ENCODE data around the gene DTNA. TPM values are rescaled to one million over a fixed set of nuclear protein-coding genes. Genes with fewer than 3 reads are reported as not detected.

Gene DTNA
- total and polyA plus RNA-seq, 2 of the 8 experiments (the other 6 are each of a cell fraction or from before 2014, with no cell fraction given): 30.2 to 32.7 TPM

DNA sequence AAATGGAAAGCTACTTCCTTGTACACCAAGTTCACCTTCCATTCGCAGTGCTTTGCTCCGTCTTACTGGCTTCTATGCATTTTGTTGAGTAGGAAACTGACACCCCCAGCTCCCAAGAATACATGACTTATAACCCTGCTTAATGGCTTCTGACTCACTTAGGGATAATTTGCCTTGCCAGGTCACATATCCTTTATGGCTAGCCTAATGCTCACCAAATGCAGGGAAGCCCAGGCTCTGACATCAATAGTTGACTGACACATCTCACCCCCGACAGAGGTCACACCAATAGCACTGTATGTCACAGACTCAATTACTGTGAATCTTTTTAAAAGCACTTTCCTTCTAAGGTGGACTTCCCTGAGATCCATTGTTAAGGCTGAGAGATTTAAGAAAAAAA, 147.2 kb downstream of the DTNA start:
- Histone ChIP-seq H2AK5ac (ENCODE audit: low read depth, low read length) (no peak overlapping the region), H3K4me2 (ENCODE audit: insufficient read depth in 1 of 2, low read depth in 2 of 2, low read length in 2 of 2) (no peak overlapping the region), H3K9ac (replicated peaks in 1 of 4; ENCODE audit: extremely low read depth in 1 of 4, low read depth in 3 of 4, low read length in 3 of 4) (no peak overlapping the region), H2BK120ac (replicated peaks; ENCODE audit: low read depth, low read length) (no peak overlapping the region), H3K79me1 (ENCODE audit: low read depth, low read length) (no peaks in the 10 kb centered on the region), H3K9me3 (ENCODE audit: insufficient read depth in 2 of 2, low read depth in 1 of 2, low read length in 1 of 2) (no peaks in the 10 kb centered on the region), H3K4ac (replicated peaks; ENCODE audit: insufficient read length, low read depth, low read length) (no peak overlapping the region), H2BK5ac (ENCODE audit: low read depth, low read length) (no peak overlapping the region), H4K5ac (ENCODE audit: insufficient read length, low read depth, low read length) (no peak overlapping the region), H3K18ac (ENCODE audit: extremely low read depth, low read length) (no peak overlapping the region), H3K23ac (ENCODE audit: insufficient read length) (no peak overlapping the region), H3K79me2 (ENCODE audit: control insufficient read depth in 1 of 2, insufficient read depth in 2 of 2, low read length in 2 of 2) (no peaks in the 10 kb centered on the region), H3K14ac (ENCODE audit: insufficient read length) (no peak overlapping the region), H4K91ac (replicated peaks; ENCODE audit: insufficient read length, low read length) (no peak overlapping the region), H2BK12ac (ENCODE audit: low read depth, low read length) (no peak overlapping the region), H4K8ac (ENCODE audit: extremely low read depth, insufficient read depth, low read length) (no peak overlapping the region), H3K27me3 (replicated peaks in 1 of 4; ENCODE audit: control insufficient read depth in 3 of 4, extremely low read depth in 1 of 4, insufficient read depth in 3 of 4, low read length in 3 of 4) (no peaks in the 10 kb centered on the region), H3K27ac (ENCODE audit: low read depth, low read length) (no peak overlapping the region), H3K4me1 (replicated peaks in 1 of 4; ENCODE audit: control insufficient read depth in 3 of 4, insufficient read depth in 4 of 4, low read length in 3 of 4) (no peaks in the 10 kb centered on the region), H3K36me3 (ENCODE audit: control insufficient read depth in 2 of 4, insufficient read depth in 4 of 4, low read length in 3 of 4) (peaks cover 0 to 5% (median 0%) of the 10 kb centered on the region in 4 experiments; a peak in 3 of 8 replicates), H2AFZ (ENCODE audit: low read length) (no peak overlapping the region), H2BK15ac (ENCODE audit: low read length) (no peak overlapping the region), H3K23me2 (ENCODE audit: low read depth, low read length) (no peaks in the 10 kb centered on the region), H2BK20ac (ENCODE audit: low read length) (no peak overlapping the region), H3K56ac (replicated peaks; ENCODE audit: insufficient read length, low read depth, low read length) (no peak overlapping the region), H3K4me3 (ENCODE audit: extremely low read depth in 1 of 4, insufficient read depth in 2 of 4, low read depth in 3 of 4, low read length in 4 of 4) (no peak overlapping the region), H4K20me1 (replicated peaks in 1 of 2; ENCODE audit: control insufficient read depth in 1 of 2, insufficient read depth in 2 of 2, low read length in 2 of 2) (no peaks in the 10 kb centered on the region)
- ChIA-PET CTCF (ENCODE audit: partially characterized antibody) (interaction anchor here (0.7 to 1.7 kb wide), 5 partner anchors 10 to 263 kb away, joined by 3 to 13 read pairs (median 3); no protein-coding TSS in a partner anchor), POLR2A (ENCODE audit: partially characterized antibody) (no interaction called here)
- DNase-seq (ENCODE audit: low read depth in 1 of 2, low spot score in 2 of 2) (no peak), FAIRE-seq (no peak)
- 90% methylated on average over 3 of the region's 3 CpGs; no CpG with 5 or more reads in 1 of the 2 experiments for WGBS, 2 experiments (ENCODE audit: extremely low coverage in 1 of 2, insufficient coverage in 1 of 2, insufficient read length in 1 of 2, insufficient replicate concordance in 2 of 2, low coverage in 1 of 2, low lambda C conversion rate in 2 of 2, missing lambda C conversion rate in 1 of 2)
- TF ChIP-seq CHD2 (IDR thresholded peaks at IDR 0.05; ENCODE audit: low read length) (no peak), CREB1 (IDR thresholded peaks at IDR 0.05) (no peak), CBX8 (IDR thresholded peaks at IDR 0.05; ENCODE audit: borderline replicate concordance, low read depth, low read length) (no peak), BCL11A (IDR thresholded peaks at IDR 0.05; ENCODE audit: low read depth in 2 of 2, low read length in 2 of 2) (no peak), SP2 (IDR thresholded peaks at IDR 0.05; ENCODE audit: low read length) (no peak), EGR1 (IDR thresholded peaks at IDR 0.05; ENCODE audit: borderline replicate concordance, low read depth, low read length) (no peak), CBX5 (IDR thresholded peaks at IDR 0.05; ENCODE audit: low read depth, low read length) (no peak), EP300 (IDR thresholded peaks at IDR 0.05; ENCODE audit: borderline replicate concordance in 1 of 2, low read depth in 2 of 2, low read length in 2 of 2) (no peak), EZH2 (IDR thresholded peaks at IDR 0.05; ENCODE audit: low read depth, low read length, severe bottlenecking) (no peak), GABPA (IDR thresholded peaks at IDR 0.05; ENCODE audit: borderline replicate concordance, insufficient read depth, low read length) (no peak), SRF (IDR thresholded peaks at IDR 0.05; ENCODE audit: low read depth, low read length) (no peak), SIRT6 (IDR thresholded peaks at IDR 0.05; ENCODE audit: low read length) (no peak), JUN (IDR thresholded peaks at IDR 0.05; ENCODE audit: low read depth, low read length) (no peak), HDAC6 (IDR thresholded peaks at IDR 0.05; ENCODE audit: low read depth, low read length) (no peak), POU5F1 (IDR thresholded peaks at IDR 0.05; ENCODE audit: low read depth, low read length) (no peak), YY1 (IDR thresholded peaks at IDR 0.05; ENCODE audit: low read depth, low read length) (no peak)
